BLaER1 (cell line): Measurements from ENCODE around the gene SLC8B1.

Source experiments
- H3K27ac ChIP-seq: shearing (Covaris generic); formaldehyde crosslinking; 2 replicates; pipeline ENCODE4 v1.8.1; 2022
- H3K27me3 ChIP-seq: shearing (Covaris generic); formaldehyde crosslinking; 2 replicates; pipeline ENCODE4 v1.8.1; 2022
- H3K36me3 ChIP-seq: shearing (Covaris generic); formaldehyde crosslinking; 2 replicates; pipeline ENCODE4 v1.8.1; 2022
- H3K4me1 ChIP-seq: shearing (Covaris generic); formaldehyde crosslinking; 2 replicates; pipeline ENCODE4 v1.8.1; 2022
- H3K4me2 ChIP-seq: shearing (Covaris generic); formaldehyde crosslinking; 2 replicates; pipeline ENCODE4 v1.8.1; 2022
- H3K4me3 ChIP-seq: shearing (Covaris generic); formaldehyde crosslinking; 2 replicates; pipeline ENCODE4 v1.8.1; 2022
- H3K9ac ChIP-seq: shearing (Covaris generic); formaldehyde crosslinking; 2 replicates; pipeline ENCODE4 v1.8.1; 2022
- H3K9me3 ChIP-seq: shearing (Covaris generic); formaldehyde crosslinking; 2 replicates; pipeline ENCODE4 v1.8.1; 2022
- H4K20me1 ChIP-seq: shearing (Covaris generic); formaldehyde crosslinking; 2 replicates; pipeline ENCODE4 v1.8.1; 2022
- Cebpa-rat ChIP-seq: shearing (Covaris generic); IDR thresholded peaks from 2 replicates; pipeline ENCODE4 v1.8.1; 2022

The SLC8B1 gene

DNA sequence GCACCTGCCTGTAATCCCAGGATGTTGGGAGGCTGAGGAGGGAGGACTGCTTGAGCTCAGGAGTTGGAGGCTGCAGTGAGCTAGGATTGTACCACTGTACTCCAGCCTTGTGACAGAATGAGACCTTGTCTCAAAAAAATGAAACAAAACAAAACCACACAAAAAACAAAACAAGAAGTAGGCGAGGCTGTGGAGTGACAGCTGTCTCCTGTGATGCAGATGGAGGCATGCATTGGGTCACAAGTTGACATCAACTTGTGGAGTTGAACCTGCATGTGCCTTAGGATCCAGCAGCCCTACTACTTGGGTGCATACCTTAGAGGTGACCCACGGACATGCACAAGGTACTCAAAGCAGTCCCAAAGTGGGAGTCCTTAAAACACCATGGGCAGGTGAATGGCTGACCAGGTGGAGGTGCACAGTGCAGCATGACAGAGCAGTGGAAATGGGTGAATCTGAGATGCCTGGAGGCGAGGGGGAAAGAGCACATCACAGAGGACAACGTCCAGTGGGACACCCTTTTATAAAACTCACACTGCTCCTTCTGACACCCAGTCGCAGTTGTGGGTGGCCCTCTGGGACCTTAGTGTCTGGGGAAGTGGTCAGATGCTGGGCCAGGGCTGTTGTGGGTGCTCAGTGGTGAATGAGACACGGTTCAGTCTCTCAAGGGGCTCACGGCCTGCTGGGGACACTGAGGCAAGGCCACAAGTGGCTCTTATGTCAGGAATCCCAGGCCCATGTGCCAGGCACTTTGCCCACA, 36.2 kb upstream of the SLC8B1 start:
- H3K36me3 ChIP-seq: peaks cover 21% of the 10 kb centered on the region; the same call in 1 of the 2 replicates
- H3K4me2 ChIP-seq: peak overlapping the region; percentile 37; the same call in 1 of the 2 replicates
- peaks cover 25% of the 10 kb centered on the region for H3K4me1 ChIP-seq
- no peak for TF ChIP-seq Cebpa-rat
- no peaks in the 10 kb centered on the region for H3K27me3 ChIP-seq
- no peaks in the 10 kb centered on the region for H4K20me1 ChIP-seq
- H3K4me3 ChIP-seq: no peak overlapping the region
- no peak overlapping the region for H3K9ac ChIP-seq
- H3K27ac ChIP-seq: no peak overlapping the region
- H3K9me3 ChIP-seq: no peaks in the 10 kb centered on the region

DNA sequence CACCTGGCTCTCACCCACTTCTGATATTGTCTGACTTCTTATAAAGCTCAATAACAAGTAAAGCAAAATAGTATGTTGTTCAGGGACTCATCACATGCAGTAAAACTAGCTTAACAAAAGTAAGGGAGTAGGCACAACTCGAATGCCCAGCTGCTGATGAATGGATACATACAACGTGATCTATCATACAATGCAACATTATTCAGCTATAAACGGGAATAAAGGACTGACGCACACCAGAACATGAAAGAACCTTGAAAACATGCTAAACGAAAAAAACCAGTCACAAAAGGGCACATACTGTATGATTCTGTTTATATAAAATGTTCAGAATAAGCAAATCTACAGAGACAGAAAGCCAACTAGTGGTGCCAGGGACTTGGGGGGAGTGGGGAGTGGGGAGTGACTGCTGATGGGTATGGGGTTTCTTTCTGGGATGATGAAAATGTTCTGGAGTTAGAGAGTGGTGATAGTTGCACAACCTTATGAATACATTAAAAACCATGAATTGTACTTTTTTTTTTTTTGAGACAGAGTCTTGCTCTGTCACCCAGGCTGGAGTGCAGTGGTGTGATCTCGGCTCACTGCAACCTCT, 34.6 kb upstream of the SLC8B1 start:
- Histone ChIP-seq H3K4me2 (no peak overlapping the region), H3K4me3 (no peak overlapping the region), H3K27me3 (no peaks in the 10 kb centered on the region), H4K20me1 (no peaks in the 10 kb centered on the region), H3K9me3 (no peaks in the 10 kb centered on the region), H3K27ac (no peak overlapping the region), H3K36me3 (peaks cover 10% of the 10 kb centered on the region; the same call in 1 of the 2 replicates), H3K4me1 (peaks cover 14% of the 10 kb centered on the region), H3K9ac (no peak overlapping the region)
- no peak for TF ChIP-seq Cebpa-rat

DNA sequence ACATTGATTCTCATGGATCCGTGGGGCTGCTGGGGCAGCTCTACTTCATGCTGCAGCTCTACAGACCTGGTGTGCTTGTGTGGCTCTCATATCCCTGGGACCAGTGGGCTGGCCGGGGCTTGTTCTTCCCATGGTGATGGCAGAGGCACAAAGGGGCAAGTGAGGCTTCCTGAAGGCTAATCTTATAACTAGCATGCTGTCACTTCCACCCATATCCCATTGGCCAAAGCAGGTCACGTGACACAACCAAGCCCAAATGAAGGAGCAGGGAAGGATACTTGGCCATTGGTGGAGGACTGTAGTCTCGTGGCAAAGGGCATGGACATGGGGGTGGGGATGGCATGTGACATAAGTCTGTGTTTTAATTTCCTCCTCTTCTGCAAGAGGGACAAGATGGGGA, 33.4 kb upstream of the SLC8B1 start:
- H3K9ac ChIP-seq: no peak overlapping the region
- H4K20me1 ChIP-seq: no peaks in the 10 kb centered on the region
- peaks cover 14% of the 10 kb centered on the region for H3K4me1 ChIP-seq
- no peak overlapping the region for H3K4me3 ChIP-seq
- no peak overlapping the region for H3K27ac ChIP-seq
- H3K27me3 ChIP-seq: no peaks in the 10 kb centered on the region
- H3K4me2 ChIP-seq: no peak overlapping the region
- H3K9me3 ChIP-seq: no peaks in the 10 kb centered on the region
- no peak for TF ChIP-seq Cebpa-rat
- 0 out of 2 replicates have a peak, but pooled peaks cover 9% of the 10 kb centered on the region for H3K36me3 ChIP-seq

DNA sequence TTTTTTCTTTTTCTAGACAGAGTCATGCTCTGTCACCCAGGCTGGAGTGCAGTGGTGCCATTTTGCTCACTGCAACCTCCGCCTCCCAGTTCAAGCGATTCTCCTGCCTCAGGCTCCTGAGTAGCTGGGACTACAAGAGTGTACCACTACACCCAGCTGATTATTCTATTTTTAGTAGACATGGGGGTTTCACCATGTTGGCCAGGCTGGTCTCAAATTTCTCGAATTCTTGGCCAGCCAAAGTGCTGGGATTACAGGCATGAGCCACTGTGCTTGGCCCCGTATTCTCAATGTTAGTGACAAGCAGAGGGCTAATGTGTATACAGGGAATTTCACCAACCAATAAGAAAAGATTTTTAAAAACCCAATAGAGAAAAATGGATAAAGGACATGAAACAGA, 31.9 kb upstream of the SLC8B1 start:
- Histone ChIP-seq H3K27ac (no peak overlapping the region), H3K9me3 (no peaks in the 10 kb centered on the region), H4K20me1 (no peaks in the 10 kb centered on the region), H3K36me3 (no peaks in the 10 kb centered on the region), H3K4me1 (peaks cover 14% of the 10 kb centered on the region), H3K4me2 (no peak overlapping the region), H3K9ac (no peak overlapping the region), H3K27me3 (no peaks in the 10 kb centered on the region), H3K4me3 (no peak overlapping the region)
- no peak for TF ChIP-seq Cebpa-rat

DNA sequence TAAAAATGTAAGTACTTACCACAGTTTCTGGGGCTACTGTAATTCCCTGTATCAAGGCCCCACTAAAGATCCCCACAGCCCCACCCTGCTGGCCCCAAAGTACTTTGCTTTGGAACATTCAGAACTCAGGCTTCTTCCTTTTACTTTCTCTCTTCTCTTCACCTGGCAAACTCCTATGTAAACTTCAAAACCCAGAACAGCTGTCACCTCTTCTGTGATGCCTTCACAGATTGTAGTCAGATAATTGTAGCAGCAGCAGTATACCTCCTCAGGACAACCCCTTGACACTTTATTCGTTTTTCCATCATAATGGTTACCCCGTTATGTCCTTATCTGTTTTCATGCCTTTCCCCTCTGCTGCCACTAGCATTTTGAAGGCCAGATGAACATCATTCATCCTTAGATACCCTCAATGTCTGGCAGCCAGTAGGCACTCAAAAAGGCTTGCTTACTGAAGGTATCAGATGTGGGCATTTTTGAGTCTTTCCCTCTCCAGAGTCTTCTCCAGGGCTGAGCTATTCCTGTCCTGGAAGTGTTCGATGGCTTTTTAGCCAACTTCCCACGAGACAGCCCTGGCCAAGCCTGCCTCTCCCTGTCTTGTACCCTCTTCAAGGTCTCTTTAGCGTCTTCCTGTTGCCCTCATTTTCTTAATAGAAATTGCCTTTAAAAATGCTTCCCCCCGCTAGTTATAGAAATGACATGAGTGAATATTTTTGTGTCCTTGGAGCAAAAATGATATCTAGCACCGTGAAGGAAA, 30.9 kb upstream of the SLC8B1 start:
- Histone ChIP-seq H3K4me1 (peaks cover 4% of the 10 kb centered on the region), H4K20me1 (no peaks in the 10 kb centered on the region), H3K36me3 (no peaks in the 10 kb centered on the region), H3K9me3 (no peaks in the 10 kb centered on the region), H3K27ac (no peak overlapping the region), H3K27me3 (no peaks in the 10 kb centered on the region), H3K4me3 (no peak overlapping the region), H3K9ac (no peak overlapping the region), H3K4me2 (no peak overlapping the region)
- TF ChIP-seq Cebpa-rat: no peak

DNA sequence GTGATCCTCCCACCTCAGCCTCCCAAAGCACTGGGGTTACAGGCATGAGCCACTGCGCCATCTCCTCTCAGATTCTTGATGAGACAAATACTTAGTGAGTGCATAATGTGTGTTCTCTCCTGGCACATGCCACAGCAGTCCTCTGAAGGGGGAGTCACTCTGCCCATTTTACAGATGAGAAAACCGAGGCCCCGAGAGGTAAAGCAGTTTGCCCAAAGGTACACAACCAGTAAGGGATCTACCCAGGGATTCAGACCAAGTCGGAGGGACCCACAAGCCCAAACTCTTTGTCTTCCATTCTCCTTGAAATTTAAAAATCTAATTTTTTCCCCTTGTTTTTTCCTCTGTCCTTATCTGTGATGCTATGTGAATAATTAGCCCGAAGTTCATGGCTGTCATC, 29.8 kb upstream of the SLC8B1 start:
- Histone ChIP-seq H3K4me2 (no peak overlapping the region), H3K4me3 (no peak overlapping the region), H3K27ac (no peak overlapping the region), H3K4me1 (peaks cover 5% of the 10 kb centered on the region; the same call in 1 of the 2 replicates), H3K9ac (no peak overlapping the region), H4K20me1 (peaks cover 7% of the 10 kb centered on the region), H3K36me3 (no peaks in the 10 kb centered on the region), H3K27me3 (no peaks in the 10 kb centered on the region), H3K9me3 (no peaks in the 10 kb centered on the region)
- no peak for TF ChIP-seq Cebpa-rat

DNA sequence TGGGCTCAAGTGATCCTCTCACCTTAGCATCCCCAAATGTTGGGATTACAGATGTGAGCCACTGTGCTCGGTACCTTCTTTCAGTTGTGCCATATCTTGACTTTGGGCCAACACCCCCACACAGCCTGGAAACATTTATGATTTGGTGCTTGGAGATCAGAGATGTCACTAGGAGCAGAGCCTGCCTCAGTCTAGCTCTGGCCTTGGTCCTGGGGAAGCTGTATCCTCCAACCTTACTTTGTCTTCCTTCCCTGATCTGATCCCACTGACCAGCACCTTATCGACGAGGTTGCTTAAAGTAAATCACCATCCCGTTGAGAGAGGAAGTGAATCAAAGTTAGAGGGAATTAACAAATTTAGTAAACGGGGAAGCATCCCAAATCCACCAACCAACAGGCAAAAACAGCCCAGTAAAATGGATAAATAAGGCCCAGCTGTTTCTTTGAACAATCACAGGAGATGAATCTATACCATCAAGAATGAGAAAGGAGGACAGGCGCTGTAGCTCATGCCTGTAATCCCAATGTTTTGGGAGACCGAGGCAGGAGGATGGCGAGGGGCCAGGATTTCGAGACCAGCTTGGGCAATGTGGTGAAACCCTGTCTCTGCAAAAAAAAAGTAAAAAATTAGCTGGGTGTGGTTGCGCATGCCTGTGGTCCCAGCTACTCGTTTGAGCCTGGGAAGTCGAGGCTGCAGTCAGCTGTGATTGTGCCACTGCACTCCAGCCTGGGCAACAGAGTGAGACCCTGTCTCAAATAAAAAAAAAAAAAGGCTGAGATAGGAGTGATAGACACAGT, 26.9 kb upstream of the SLC8B1 start:
- Histone ChIP-seq H3K4me2 (no peak overlapping the region), H3K27me3 (no peaks in the 10 kb centered on the region), H3K27ac (no peak overlapping the region), H3K4me3 (no peak overlapping the region), H4K20me1 (peaks cover 16% of the 10 kb centered on the region), H3K9ac (no peak overlapping the region), H3K4me1 (peaks cover 24% of the 10 kb centered on the region), H3K36me3 (no peaks in the 10 kb centered on the region), H3K9me3 (no peaks in the 10 kb centered on the region)
- TF ChIP-seq Cebpa-rat: no peak

DNA sequence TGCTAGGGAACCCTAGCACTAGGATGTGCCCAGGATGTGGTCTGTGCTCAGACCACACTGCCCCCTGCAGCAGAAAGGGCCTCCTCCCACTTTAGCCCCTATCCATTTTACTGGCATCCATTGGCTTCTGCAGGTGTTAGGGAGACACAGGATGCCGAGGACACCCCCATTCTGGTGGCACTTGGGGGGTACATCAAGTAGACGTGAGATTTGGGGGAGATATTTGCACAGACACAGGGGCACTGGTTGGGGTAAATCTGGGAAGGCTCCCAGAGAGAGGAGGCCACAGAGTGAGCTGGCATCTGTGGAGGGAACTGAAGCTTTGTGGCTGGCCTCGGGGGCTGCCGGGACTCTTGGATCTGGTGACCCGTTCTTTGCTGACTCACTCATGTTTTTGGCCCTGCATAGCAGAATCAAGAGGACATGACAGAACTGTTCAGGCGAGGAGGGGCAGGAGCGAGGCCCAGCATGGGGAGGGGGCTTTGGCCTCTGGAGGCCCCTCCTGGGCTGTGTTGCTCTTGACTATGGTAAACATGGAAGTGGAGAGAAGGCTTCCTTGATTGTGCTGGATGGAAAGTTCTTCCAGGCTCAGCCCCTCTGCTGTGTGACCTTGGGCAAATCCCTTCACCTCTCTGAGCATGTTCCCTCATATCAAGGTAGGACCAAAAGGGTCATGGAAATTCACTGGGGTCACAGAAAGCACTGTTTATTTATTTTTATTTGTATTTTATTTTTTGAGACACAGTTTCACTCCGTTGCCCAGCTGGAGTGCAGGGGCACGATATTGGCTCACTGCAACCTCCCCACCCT, 25.2 kb upstream of the SLC8B1 start:
- Histone ChIP-seq H3K27me3 (no peaks in the 10 kb centered on the region), H3K9me3 (no peaks in the 10 kb centered on the region), H3K4me3 (no peak overlapping the region), H3K4me2 (peak overlapping the region; percentile 96; the same call in 1 of the 2 replicates), H3K36me3 (no peaks in the 10 kb centered on the region), H3K27ac (no peak overlapping the region), H3K9ac (no peak overlapping the region), H4K20me1 (peaks cover 16% of the 10 kb centered on the region), H3K4me1 (peaks cover 24% of the 10 kb centered on the region)
- no peak for TF ChIP-seq Cebpa-rat
